Measurements from ENCODE around the gene OVAAL. TPM values are rescaled to one million over a fixed set of nuclear protein-coding genes. Genes with fewer than 3 reads are reported as not detected.

Gene OVAAL
- polyA plus RNA-seq, 3 donors from 2014 or later, result not detected

DNA sequence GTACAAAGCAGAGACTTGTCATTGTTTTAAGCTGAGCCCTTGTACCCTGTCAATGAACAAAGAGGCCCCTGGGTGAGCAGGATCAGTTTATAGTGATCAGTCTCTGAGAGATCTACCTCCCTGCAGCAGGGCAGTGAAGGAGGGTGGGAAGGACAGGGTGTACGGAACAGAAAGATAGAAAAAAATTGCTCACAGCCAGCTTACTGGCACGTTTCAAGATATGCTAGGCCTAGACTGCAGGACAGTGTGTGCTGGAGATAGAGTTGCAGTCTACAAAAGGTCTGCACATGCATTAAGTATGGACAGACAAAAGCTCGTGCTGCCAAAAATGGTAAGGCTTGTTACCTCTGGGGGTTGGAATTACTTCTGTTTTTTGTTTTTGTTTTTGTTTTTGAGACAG is 34.6 kb downstream of the OVAAL start:
- DNase-seq, result no peak
- Mint-ChIP-seq H3K4me3 (no peak overlapping the region), H3K9me3 (peaks cover 0 to 3% (median 0%) of the 10 kb centered on the region in 6 donors), H3K4me1 (no peaks in the 10 kb centered on the region), H3K27me3 (ENCODE audit: low read depth in 3 of 3) (peaks cover 2 to 5% (median 4%) of the 10 kb centered on the region in 3 donors), H3K27ac (no peak overlapping the region), H3K36me3 (no peaks in the 10 kb centered on the region)

DNA sequence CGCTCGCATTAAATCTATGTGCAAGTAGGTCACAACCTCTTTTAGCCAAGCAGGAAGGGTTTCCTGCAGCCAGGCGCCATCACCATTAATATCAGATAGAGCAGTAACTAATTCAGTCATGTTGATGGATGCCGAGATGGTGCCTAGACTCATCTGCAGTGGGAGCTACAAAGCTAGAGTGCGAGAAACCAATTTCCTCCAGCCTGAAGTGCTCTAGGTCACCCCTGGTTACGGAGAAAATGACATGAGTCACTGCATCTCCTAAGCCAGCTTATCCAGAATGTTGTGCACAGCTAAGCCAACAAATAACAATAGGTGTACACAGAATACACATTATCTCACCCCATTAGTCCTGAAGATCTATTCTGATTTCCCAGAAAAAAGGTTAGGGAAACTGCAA is 36.0 kb downstream of the OVAAL start:
- H3K27me3 Mint-ChIP-seq (ENCODE audit: low read depth in 3 of 3), result peaks cover 2 to 4% (median 4%) of the 10 kb centered on the region in 3 donors
- no peak for DNase-seq
- H3K4me1 Mint-ChIP-seq, result no peaks in the 10 kb centered on the region
- no peak overlapping the region for H3K4me3 Mint-ChIP-seq
- no peak overlapping the region for H3K27ac Mint-ChIP-seq
- H3K36me3 Mint-ChIP-seq, result no peaks in the 10 kb centered on the region
- H3K9me3 Mint-ChIP-seq, result peaks cover 0 to 3% (median 0%) of the 10 kb centered on the region in 6 donors

DNA sequence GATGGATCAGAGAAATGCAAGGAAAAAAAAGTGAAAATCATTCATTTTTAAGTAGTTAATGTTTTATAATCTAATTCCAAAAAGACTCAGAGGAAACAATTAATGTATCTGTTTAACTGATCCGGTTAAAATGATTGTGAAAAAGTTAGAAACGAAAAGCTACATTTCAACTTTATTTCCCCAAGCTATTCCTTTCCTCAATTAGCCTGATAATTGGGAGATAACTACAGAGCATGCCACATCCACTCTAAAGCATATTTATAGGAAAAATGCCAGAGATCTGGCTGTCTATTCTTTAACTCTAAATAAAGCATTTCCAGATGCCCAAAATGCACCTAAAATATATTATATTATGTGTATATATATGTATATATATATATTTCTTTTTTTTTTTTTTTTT is 37.2 kb downstream of the OVAAL start:
- peaks cover 2 to 4% (median 2%) of the 10 kb centered on the region in 3 donors for H3K27me3 Mint-ChIP-seq (ENCODE audit: low read depth in 3 of 3)
- no peak for DNase-seq
- no peaks in the 10 kb centered on the region for H3K36me3 Mint-ChIP-seq
- no peak overlapping the region for H3K4me3 Mint-ChIP-seq
- H3K4me1 Mint-ChIP-seq, result no peaks in the 10 kb centered on the region
- no peak overlapping the region for H3K27ac Mint-ChIP-seq
- H3K9me3 Mint-ChIP-seq, result peaks cover 0 to 3% (median 0%) of the 10 kb centered on the region in 6 donors

DNA sequence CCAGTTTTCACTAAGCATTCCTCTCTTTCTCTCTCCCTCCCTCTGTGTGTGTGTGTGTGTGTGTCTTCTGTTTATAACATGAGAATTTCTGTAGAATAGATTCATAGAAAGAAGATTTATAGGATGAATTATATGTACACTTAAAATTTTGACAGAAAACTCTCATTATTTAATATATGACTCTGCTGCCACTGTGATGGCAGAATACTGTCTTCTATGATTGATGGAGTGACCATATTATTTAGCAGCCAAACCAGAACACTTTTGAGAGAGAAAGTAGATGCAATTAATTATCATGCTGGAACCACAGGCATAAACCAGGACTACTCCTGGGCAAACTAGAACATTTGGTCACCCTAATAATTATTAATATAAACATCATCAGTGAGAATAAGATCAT is 38.8 kb downstream of the OVAAL start:
- Mint-ChIP-seq H3K4me1 (no peaks in the 10 kb centered on the region), H3K27ac (no peak overlapping the region), H3K36me3 (no peaks in the 10 kb centered on the region), H3K27me3 (ENCODE audit: low read depth in 3 of 3) (peaks cover 2 to 4% (median 2%) of the 10 kb centered on the region in 3 donors), H3K4me3 (no peak overlapping the region), H3K9me3 (peaks cover 0 to 3% (median 0%) of the 10 kb centered on the region in 6 donors)
- no peak for DNase-seq

DNA sequence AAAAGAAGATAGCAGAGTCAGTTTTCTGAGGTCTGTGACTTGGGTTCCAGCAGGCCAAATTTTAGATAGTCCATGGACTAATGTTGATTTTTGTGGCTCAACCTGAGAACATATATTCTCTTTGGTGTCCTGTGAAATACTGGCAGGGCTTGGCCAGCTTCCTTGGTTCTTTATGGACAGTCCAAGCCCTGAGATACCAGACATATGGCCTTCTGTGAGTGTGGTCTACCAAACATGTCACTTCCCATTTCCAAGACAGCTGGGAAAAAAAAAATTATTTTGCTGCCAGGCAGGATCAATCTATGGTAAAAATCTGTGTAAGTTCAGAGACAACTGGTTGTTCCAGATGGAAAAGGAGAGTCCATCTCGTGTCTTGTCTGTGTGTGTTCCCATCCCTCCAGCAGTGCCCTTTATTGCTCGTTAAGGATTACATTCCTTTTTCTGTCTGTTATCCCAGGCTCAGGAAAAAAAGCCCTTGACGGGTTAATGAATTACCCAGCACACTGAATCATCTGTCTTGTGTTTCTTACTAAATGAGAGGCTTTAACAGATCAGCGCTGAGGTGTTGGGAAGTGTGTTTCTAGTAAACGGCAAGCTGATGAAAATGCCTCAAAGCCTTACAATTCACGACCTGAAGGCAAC is 39.7 kb downstream of the OVAAL start:
- Mint-ChIP-seq H3K27ac (no peak overlapping the region), H3K9me3 (peaks cover 0 to under 1% (median 0%) of the 10 kb centered on the region in 6 donors), H3K27me3 (ENCODE audit: low read depth in 3 of 3) (peaks cover 0 to 6% (median 2%) of the 10 kb centered on the region in 3 donors), H3K4me1 (no peaks in the 10 kb centered on the region), H3K36me3 (no peaks in the 10 kb centered on the region), H3K4me3 (no peak overlapping the region)
- no peak for DNase-seq

DNA sequence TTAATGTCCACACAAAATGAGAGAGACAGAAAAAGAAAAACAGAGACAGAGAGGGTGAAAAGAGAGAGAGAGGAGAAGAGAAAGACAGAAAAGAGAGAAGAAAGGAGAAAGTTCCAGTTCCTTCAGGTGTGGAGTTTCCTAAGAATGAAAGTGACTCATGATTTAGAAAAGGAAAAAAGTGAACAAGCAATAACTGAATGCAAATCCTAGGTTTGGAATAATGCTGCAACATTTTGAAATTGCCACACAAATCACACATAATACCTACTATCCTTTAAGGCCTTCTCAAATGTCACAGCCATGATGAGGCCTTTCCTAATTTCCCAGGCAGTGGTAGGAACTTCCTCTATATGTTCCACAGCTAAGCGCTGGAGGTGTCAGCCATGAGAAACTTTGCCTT is 41.6 kb downstream of the OVAAL start:
- no peak for DNase-seq
- H3K9me3 Mint-ChIP-seq, result no peaks in the 10 kb centered on the region
- no peak overlapping the region for H3K27ac Mint-ChIP-seq
- H3K4me1 Mint-ChIP-seq, result no peaks in the 10 kb centered on the region
- no peak overlapping the region for H3K4me3 Mint-ChIP-seq
- peaks cover 0 to 7% (median 2%) of the 10 kb centered on the region in 3 donors for H3K27me3 Mint-ChIP-seq (ENCODE audit: low read depth in 3 of 3)
- H3K36me3 Mint-ChIP-seq, result no peaks in the 10 kb centered on the region

DNA sequence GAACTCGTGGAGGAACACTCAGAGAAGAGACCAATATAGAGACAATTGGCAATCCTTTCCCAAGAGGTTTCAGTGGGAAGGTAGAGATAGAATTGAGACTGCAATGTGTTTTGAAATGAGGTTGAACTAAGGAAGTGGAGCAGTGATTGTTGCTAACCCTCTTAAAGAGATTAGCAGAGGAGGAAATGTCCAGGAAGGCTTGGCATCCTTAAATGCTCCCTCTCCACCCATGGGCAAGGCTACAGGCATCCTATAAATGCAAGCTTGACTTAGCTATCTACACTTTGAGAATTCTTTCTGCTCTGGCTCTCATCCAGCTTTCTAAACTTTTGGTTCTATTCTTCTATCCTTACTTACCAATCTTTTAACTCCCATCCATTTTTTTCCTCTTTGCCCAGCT is 42.7 kb downstream of the OVAAL start:
- no peak for DNase-seq
- Mint-ChIP-seq H3K27ac (no peak overlapping the region), H3K27me3 (ENCODE audit: low read depth in 3 of 3) (peaks cover 0 to 5% (median 2%) of the 10 kb centered on the region in 3 donors), H3K4me3 (no peak overlapping the region), H3K36me3 (no peaks in the 10 kb centered on the region), H3K4me1 (no peaks in the 10 kb centered on the region), H3K9me3 (no peaks in the 10 kb centered on the region)

DNA sequence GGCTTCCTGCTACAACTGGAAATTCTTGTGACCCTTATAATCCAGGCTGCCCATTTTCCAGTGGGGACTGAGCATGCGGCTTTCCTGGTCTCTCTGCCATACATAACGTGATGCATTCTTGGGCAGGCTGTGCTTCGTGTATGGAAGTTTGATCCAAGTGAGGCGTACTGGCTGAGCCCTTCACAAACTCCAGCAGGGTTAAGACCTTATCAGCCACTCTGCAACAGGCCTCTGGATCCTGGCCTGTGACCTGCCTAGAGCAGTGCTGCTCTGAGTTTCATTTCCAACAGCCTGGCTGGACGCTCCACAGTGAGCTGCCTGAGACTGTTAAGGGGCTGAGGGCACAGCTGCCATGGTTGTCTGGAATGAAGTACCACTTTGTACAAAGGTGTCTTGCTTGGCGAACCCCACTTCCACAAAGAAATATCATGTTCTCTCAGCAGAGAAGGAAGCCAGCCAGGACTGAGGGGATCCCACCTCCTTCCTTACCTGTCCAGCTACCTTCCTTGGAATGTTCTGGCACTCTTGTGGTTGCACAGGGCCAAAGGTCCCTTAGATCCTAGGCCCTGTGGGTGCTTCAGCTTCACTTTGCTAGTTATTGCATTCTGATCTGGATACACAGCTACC is 44.6 kb downstream of the OVAAL start:
- Mint-ChIP-seq H3K36me3 (no peaks in the 10 kb centered on the region), H3K4me3 (no peak overlapping the region)

DNA sequence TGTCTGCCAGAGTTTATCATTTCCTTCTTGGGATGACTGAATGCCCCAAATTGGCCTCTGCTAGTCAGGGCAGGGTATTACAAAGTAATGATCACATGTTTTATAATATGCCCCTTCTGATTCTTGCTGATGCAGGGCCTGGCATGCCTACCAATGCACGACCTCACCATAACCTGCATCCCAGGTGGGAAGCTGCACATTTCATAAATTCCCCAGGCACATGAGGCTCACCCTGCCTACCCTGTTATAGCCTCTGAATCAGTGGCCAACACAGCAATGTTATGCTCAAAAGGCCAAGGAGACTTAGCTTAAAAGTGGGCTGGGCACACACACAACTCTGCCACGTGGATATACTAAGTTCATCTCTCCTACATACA is 45.1 kb downstream of the OVAAL start:
- H3K27ac Mint-ChIP-seq, result no peak overlapping the region
- DNase-seq, result no peak
- H3K4me1 Mint-ChIP-seq, result no peaks in the 10 kb centered on the region
- no peak overlapping the region for H3K4me3 Mint-ChIP-seq
- peaks cover 0 to 2% (median 0%) of the 10 kb centered on the region in 6 donors for H3K9me3 Mint-ChIP-seq
- H3K27me3 Mint-ChIP-seq (ENCODE audit: low read depth in 3 of 3), result peaks cover 0 to 5% (median 0%) of the 10 kb centered on the region in 3 donors
- H3K36me3 Mint-ChIP-seq, result no peaks in the 10 kb centered on the region

More for the DNA sequence above, 44.6 kb downstream of the OVAAL start:
- no peaks in the 10 kb centered on the region for H3K4me1 Mint-ChIP-seq
- no peak overlapping the region for H3K27ac Mint-ChIP-seq
- H3K9me3 Mint-ChIP-seq, result peaks cover 0 to 2% (median 0%) of the 10 kb centered on the region in 6 donors
- H3K27me3 Mint-ChIP-seq (ENCODE audit: low read depth in 3 of 3), result peaks cover 0 to 5% (median 0%) of the 10 kb centered on the region in 3 donors
- no peak for DNase-seq

DNA sequence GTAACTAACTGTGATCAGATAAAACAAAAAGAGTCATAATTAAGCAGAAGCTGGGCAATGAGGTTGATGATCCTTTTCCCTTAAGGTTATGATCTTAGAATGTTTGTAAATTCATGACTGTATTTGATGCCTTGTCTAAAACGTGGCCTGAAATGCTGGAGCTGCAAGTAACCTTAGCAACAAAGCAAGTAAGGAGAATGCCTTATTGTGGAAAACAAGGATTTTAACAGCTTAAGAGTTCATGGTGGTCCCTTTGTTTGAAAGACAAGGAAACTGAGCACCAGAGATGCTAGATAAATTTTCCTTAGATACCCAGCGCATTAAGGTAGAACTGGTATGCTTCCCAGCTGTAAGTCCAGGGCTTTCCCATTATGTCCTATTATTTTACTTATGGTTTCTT is 47.4 kb downstream of the OVAAL start:
- Mint-ChIP-seq H3K27ac (no peak overlapping the region), H3K36me3 (no peaks in the 10 kb centered on the region), H3K9me3 (peaks cover 0 to 2% (median 0%) of the 10 kb centered on the region in 6 donors), H3K27me3 (ENCODE audit: low read depth in 3 of 3) (peaks cover 0 to 7% (median 0%) of the 10 kb centered on the region in 3 donors), H3K4me3 (no peak overlapping the region), H3K4me1 (no peaks in the 10 kb centered on the region)
- DNase-seq, result no peak

DNA sequence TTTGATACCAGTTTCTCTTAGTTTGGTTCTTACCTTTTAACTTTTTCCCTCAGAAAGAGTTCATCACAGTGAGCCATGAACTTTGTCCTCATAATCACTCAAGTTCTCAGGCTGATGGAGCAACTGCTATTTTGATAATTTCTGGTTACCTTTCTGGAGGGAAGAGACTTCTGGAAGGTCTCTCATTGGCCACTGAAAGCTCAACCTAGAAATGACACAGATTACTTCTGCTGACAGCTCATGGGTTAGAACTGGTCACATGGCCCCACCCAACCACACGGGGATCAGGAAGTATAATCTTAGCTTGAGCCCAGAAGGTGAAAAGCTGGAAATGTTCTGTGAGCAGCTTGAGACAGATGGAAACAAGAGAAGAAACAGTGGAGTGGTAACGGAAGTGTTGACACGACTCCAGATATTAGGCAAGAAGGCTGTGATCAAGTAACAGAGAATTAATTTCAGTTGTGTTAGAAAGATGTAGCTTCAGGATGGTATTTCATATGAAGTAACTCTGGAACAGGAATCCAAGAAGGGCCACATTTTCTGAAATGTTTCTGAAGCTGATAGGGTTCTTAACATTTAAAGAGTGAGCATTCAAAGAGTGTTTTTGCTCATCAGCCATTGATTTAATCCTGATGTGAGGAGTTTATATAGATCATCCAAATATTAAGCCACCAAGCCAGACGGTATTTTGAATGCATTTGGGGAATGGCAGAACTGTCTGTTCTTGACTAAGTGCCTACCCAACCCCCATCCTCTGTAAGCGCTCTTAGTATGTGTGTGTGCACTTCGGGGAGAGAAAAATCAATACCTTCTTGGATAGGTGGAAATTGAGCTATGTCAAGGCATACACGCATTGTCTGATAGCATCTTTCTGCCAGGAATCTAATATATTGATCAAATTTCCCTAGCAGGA is 51.1 kb downstream of the OVAAL start:
- no peak for DNase-seq
- no peaks in the 10 kb centered on the region for H3K36me3 Mint-ChIP-seq
- no peaks in the 10 kb centered on the region for H3K4me1 Mint-ChIP-seq
- no peak overlapping the region for H3K4me3 Mint-ChIP-seq
- peaks cover 0 to 1% (median 1%) of the 10 kb centered on the region in 3 donors for H3K27me3 Mint-ChIP-seq (ENCODE audit: low read depth in 3 of 3)
- peaks cover 0 to 2% (median 0%) of the 10 kb centered on the region in 6 donors for H3K9me3 Mint-ChIP-seq
- no peak overlapping the region for H3K27ac Mint-ChIP-seq

DNA sequence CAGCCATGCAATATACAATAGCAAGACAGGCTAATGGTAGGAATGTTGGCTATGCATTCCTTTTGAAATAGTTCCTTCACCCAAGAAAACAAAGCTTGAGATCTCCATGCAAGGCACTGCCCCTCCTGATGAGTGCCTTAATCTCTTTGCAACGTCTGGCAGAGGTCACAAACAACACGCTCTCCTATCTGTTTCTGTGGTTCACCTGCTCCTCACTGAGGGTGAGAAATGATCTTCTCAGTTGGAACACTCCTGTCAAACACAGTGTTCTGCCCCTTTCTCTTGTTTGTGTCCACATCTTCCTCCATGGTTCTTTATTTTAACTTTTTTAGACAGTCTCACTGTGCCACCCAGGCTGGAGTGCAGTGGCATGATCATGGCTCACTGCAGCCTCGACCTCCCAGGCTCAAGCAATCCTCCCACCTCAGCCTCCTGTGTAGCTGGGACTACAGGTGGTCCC is 51.8 kb downstream of the OVAAL start:
- H3K4me3 Mint-ChIP-seq, result no peak overlapping the region
- DNase-seq, result no peak

DNA sequence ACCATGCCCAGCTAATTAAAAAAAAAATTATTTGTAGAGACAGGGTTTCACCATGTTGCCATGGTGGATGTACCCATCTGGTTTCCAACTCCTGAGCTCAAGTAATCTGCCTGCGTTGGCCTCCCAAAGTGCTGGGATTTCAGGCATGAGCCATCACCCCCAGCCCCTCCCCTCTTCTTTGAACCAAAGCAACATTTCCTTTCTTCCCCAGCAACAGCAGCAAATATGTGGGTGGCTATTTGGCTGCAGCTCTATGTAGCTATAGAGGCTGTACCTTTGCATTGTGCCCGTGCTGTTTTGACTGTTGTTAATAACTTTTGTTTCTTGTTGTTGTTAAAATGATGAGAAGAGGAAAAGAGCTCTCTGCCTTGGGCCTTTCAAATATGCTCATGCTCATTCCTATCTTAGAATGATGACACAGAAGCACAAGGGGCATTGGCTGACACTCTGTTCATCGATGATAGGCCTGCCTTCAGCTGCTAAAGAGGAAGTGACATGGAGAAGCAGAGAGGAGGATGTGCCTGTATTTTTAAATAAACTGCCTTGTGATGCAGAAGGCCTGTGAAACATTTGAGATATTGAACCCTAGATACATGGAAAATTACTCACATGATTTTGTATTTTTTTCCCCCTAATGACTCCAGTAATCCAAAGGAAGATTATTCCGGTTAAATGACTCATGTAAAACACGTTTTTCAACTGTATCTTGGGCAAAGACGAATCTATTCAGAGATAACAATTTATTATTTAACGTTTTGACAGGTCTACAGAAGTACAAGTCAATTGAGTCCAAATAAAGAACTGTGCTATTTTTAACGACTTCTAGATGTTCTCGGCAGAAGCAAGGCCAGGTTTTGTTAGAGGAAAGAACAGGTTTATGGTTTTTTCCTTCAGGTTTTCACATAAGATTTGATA is 52.5 kb downstream of the OVAAL start:
- Mint-ChIP-seq H3K4me3 (no peak overlapping the region), H3K27ac (no peak overlapping the region), H3K4me1 (no peaks in the 10 kb centered on the region), H3K9me3 (peaks cover 0 to 2% (median 0%) of the 10 kb centered on the region in 6 donors), H3K27me3 (ENCODE audit: low read depth in 3 of 3) (peaks cover 0 to 1% (median 1%) of the 10 kb centered on the region in 3 donors), H3K36me3 (no peaks in the 10 kb centered on the region)
- no peak for DNase-seq

More for the DNA sequence above, 51.8 kb downstream of the OVAAL start:
- Mint-ChIP-seq H3K27ac (no peak overlapping the region), H3K9me3 (peaks cover 0 to 2% (median 0%) of the 10 kb centered on the region in 6 donors), H3K4me1 (no peaks in the 10 kb centered on the region), H3K36me3 (no peaks in the 10 kb centered on the region), H3K27me3 (ENCODE audit: low read depth in 3 of 3) (peaks cover 0 to 1% (median 1%) of the 10 kb centered on the region in 3 donors)

Measured in immature natural killer cell (primary cell).